HG02840 (cell line): ENCODE results near the gene TBC1D22A.
A peak's percentile ranks its signal among the peaks of the same experiment; 100 is the strongest.

ENCODE experiments used
- ATAC-seq: cut with Tn5 transposase; IDR thresholded peaks from one replicate; pipeline ENCODE4 v1.9.1; 2021; ENCODE audit warnings: mild to moderate bottlenecking, moderate library complexity, moderate number of reproducible peaks; ENCODE audit not compliant: unreplicated experiment, low FRiP score

TBC1D22A gene

GRCh38 chr22:46964773-46965550 lies 202.5 kb downstream of the TBC1D22A start:
- no peak for ATAC-seq

DNA sequence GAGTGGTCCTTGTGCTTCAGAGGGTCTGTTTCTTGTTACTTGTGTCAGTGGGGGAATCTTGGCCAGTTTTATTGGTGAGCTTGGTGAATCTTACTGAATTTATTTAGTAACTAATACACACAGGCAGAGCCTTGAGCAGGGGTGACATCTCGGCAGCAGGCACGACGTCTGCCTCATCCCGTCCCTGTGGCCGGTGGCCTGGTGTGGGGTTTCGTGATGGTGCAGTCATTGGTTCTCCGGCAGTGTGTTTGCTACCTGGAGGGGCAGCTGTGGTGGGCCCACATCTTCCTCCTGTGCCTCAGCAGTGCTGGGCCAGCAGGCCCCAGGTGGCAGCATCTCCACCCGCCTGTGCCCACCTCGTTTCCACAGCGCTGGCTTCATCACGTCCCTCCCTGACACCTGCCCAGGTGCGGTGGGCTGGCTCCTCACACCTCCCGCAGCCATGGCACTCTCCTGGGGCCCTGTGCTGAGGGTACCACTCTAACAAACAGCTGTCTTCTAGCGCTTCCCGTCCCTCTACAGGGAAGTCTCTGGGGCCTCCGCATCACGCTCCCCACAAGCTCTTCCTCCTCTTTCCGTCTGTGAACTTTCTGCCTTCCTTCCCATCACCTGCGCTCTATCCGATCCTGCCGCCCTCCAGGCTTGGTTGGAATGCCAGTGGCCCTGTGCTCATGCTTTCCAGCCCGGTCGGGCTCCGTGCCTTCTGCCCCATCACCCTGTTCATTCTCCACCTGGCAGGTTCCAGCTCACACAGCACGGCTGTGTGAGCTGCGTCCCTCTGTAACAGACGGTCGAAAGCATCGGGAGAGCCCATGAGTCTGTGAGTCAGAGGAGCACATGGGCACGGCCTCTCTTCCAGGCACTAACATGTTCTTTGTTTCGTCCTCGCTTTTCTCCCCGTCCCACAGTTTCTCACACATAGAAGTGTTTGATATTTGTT lies 203.4 kb downstream of the TBC1D22A start:
- no peak for ATAC-seq

DNA sequence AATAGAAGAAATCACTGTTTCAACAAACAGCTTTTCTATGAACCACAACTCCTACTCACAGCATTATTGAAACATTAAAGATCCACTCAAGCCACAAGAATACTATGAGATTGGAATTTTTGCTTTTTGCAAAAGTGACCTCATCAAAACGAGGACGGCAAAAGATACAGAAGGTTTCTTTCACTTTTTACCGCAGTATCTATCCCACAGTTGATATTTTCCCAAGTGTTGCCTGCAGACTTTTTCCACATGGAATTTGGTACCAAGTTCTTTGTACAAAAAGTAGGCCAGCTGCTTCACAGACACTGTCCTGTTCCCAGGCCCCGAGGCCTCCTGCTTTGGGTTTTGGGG lies 204.0 kb downstream of the TBC1D22A start:
- ATAC-seq: no peak

GRCh38 chr22:46966846-46967245 lies 204.4 kb downstream of the TBC1D22A start:
- no peak for ATAC-seq

- ATAC-seq: no peak
These were observed 205.3 kb downstream of the TBC1D22A start for GRCh38 chr22:46967445-46968358.

- ATAC-seq: no peak
These were observed 205.9 kb downstream of the TBC1D22A start for GRCh38 chr22:46968359-46968740.

DNA sequence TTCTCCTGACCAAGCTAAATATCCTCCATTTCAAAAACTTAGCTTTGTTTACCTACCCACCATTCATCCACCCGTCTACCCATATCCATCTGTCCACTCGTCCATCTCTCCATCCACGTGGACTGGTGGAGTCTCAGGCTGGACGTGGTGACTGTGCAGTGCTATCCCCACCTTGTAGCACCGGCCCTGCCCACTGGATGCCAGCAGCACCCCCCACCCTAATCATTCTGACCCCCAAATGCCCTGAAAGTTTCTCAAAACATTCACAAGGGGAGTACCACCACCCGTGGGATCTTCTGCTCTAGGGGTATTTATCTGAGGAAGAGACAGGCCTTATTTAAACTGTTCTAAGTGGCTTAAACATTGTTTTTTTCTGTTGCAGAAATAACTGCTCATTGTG lies 206.4 kb downstream of the TBC1D22A start:
- ATAC-seq: no peak

- ATAC-seq: peak; percentile 78
These were observed 207.0 kb downstream of the TBC1D22A start for GRCh38 chr22:46969491-46969890.

DNA sequence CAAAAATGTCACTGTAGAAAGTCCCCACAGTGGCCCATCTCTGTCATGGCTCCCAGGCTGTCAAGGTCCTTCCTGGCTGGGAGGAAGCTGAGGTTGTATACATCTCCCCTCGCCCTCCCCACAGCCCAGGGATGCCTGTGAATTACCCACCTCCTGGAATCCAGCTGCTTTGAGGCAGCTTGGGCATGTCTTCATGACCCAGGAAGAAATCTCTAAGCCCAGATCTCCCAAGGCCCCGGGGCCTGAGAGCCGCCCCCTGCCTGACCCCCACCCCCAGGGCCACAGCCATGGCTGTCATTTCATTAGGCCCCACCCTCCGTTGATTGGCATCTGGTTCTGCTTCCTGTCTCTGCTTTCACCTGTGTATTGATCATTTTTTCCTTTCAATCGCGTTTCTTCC lies 207.5 kb downstream of the TBC1D22A start:
- ATAC-seq: peak; percentile 25

DNA sequence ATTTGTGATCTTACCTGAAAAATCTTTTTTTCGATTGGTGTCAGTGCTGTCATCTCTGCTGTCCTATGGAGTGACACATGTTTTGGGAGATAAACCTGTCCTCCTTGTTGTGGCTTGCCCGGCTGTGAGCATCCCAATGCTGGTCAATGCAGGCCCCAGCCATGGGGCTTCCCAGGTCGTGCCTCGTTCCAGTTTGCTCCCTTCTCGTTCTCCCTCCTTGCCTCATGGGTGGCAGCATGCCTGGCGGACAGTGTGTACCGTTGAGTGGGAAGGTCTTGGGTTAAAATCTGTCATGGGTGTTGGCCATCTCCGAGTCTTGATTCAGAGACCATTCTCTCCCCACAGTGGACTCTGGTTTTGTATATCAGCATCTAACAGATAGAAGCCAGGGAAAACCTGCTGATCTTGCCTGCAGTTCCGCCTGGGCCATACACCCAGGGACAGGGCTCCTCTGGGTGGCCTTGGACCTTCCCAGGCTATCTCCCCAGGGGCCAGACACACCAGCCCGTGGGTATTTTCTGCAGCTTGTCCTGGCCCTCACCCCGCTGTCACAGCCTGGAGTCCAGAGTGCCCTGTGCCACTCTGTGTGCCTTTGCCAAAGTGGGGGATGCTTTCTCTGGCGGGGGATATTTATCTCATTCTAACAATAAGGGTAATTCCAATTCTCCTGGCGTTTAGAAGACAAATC lies 208.1 kb downstream of the TBC1D22A start:
- no peak for ATAC-seq

DNA sequence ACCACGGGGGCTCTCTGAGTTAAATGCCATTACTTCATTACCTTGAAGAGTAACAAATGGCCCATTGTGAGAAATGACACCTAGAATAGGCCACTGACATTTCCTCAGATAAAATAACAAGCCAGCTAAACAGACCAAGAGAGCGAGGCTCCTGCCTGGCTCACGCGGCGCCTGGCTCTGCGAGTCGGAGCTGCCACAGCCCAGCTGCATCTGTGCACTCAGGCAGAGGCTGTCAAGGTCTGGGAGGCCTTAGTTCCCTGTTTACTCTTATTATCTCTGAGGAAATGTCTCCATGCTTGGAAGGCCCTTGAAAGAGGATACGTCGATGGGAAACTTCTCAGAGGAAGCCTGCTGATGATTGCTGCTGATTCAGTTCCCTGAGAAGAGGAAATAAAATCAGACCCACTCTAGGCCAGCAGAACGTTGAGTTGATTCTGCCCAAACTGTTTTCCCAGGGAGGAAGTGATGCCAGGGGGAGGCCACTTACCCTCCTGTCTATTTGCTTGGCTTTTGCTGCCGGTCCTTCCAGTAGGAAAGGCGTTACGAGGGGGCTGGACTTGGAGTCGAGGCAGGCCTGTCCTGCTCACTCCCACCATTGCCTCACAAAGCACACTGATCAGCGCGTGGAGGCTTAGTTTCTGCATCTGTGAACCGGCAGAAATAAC lies 208.8 kb downstream of the TBC1D22A start:
- no peak for ATAC-seq

DNA sequence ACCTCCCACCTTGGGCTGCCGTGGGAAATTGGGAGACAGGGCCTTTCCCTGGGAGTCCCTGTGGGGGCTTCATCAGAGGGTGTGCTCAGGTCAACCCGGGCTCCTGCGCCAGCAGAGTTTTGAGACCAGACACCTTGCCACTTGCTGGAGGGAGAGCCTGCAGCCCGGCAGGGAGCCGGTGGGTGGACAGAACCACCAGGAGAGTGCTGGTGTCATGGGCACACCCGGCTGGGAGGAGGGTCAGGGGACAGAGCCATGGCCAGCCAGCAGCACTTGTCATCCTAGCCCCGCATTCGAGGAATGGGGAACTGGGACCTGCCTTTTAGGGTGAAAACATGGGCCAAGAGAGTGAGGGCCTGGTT lies 209.3 kb downstream of the TBC1D22A start:
- no peak for ATAC-seq

DNA sequence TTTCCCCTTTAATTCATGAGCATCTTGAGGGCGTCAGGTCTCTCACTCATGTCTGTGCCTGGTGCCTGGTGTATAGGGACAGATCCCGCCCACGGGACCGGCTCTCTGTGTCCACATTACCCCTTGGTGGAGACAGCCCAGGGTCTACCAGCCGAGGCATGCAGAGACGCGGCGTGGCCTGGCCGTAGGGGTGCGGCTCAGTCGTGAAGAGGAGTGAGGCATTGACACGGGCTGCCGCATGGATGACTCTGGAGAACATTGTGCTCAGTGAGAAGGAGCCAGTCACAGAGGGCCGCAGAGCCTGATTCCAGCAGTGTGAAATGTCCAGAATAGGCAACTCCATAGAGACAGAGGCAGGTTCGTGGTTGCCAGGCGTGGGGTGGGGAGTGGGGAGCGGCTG lies 209.8 kb downstream of the TBC1D22A start:
- ATAC-seq: no peak

GRCh38 chr22:46972901-46973831 lies 210.7 kb downstream of the TBC1D22A start:
- ATAC-seq: no peak

DNA sequence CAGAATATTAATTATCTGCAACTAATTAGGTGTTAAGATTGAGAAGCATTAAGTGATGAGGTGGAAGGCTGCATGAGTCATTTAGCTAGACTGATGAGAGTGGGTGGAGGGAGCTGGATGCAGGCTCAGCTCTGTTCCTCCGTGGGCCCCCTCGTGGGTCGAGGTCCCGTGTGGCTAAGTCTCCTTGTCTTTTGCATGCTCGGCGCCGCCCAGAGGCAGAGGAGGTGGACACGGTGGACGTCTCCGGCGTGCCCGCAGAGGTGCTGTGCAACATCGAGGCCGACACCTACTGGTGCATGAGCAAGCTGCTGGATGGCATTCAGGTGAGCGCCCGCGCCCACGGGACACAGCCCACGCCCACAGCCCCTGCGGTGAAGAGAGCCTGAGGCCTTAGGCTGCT lies 211.6 kb downstream of the TBC1D22A start:
- no peak for ATAC-seq

- ATAC-seq: no peak
These were observed 212.5 kb downstream of the TBC1D22A start for GRCh38 chr22:46974631-46975585.

DNA sequence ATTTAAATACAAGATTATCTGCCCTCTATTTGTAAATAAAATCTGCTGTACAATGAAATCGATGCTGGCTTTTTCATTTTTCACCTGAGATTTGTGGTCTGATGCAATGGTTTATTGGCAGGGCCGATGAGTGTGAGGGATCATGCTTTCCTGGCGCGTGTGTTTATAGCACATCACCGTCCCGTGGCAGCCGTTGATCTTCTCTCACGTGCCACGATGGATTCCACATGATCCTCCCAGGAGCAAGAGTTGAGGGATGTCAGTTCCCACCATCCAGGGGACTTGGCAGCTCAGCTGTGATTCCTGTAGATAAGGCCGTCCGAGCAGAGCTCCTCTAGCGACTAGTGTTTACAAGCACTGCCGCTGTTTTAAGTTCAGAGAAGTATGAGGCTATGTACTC lies 213.7 kb downstream of the TBC1D22A start:
- no peak for ATAC-seq
